HepG2 (cell line): ENCODE measurements around the gene PRR14.

Experiments used
- POLR2A ChIP-seq, 2 experiments: IDR thresholded peaks; 2 replicates each; pipeline ENCODE4 v1.6.1; 2011; ENCODE audit warnings: low read depth in 2 of 2, low read length in 2 of 2, mild to moderate bottlenecking in 1 of 2, moderate library complexity in 1 of 2; ENCODE audit not compliant: insufficient read depth in 1 of 2
- RFX1 ChIP-seq: fragments of 450-650 bp; IDR thresholded peaks from 2 replicates; pipeline ENCODE4 v1.6.1; 2017
- YY1 ChIP-seq: IDR thresholded peaks from 2 replicates; pipeline ENCODE4 v1.6.1; 2011; ENCODE audit warnings: low read length, low read depth, moderate library complexity, mild to moderate bottlenecking; ENCODE audit not compliant: insufficient read depth, insufficient replicate concordance
- ZBTB8A ChIP-seq: sonication (generic); formaldehyde crosslinking; IDR thresholded peaks from 2 replicates; pipeline ENCODE4 v1.4.0; 2020; ENCODE audit warnings: mild to moderate bottlenecking, low read depth, missing genetic modification reagents, borderline replicate concordance

- no peak for TF ChIP-seq RFX1
- TF ChIP-seq ZBTB8A (CRISPR knock-in tag): no peak
- TF ChIP-seq POLR2A (IDR thresholded peaks at IDR 0.05; ENCODE audit: insufficient read depth in 1 of 2, low read depth in 2 of 2, low read length in 2 of 2): no peak
- no peak for TF ChIP-seq YY1
Observed at GRCh38 chr16:30662449-30662848, 11.7 kb downstream of the PRR14 start.
